ENCODE results near the gene VSTM4.

The VSTM4 gene

DNA sequence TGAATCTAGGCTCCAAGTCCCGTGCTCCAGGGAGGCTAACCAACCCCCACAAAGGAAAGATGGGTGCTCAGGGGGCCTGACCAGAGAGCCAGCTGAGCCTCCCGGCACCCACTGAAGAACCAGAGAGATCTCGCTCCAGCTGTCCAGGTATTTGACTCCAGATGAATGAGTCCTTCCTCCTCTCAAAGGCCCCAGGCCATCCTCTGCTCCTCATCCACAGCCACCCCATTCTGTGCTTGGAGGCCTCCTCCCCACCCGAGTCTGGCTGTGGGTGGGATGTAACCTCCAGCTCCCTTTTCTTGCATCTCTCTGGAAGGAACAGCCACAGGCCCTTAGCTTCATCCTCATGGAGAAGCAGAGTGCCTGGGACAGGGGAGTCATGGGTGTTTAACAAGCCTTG is 44.6 kb downstream of the VSTM4 start:
- peaks cover 0 to 39% (median 12%) of the 10 kb centered on the region in 3 donors for H3K36me3 ChIP-seq
- intact Hi-C loops (cut with DNase I; ENCODE audit: low total_unique reads): no loop called here
- H3K27ac ChIP-seq: no peak overlapping the region

DNA sequence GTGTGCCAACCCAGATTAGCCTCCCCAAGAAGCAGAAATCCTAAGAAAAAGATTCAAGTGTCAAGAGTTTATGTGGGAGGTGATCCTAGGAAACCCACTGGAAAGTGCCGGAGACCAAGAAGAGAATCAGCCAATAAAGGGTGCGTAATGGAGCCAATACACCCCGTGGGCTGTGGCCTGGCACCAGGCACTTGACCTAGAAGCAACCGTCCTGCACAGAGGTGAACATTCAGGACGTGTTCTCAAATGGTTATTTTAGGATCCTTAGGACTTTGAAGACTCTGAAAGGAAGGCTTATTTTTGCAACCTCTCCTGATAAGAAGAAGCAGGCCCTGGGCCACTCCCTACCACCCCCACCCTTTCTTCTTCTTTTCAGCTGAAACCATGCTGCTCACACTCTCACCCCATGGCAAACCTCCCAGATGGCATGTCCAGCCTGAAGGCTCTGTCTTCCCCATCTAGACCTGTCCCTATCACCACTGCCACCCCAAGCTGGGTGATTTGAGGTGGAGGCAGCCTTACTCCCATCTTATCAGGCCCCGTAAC is 46.6 kb downstream of the VSTM4 start:
- TF ChIP-seq, protein P1, sequence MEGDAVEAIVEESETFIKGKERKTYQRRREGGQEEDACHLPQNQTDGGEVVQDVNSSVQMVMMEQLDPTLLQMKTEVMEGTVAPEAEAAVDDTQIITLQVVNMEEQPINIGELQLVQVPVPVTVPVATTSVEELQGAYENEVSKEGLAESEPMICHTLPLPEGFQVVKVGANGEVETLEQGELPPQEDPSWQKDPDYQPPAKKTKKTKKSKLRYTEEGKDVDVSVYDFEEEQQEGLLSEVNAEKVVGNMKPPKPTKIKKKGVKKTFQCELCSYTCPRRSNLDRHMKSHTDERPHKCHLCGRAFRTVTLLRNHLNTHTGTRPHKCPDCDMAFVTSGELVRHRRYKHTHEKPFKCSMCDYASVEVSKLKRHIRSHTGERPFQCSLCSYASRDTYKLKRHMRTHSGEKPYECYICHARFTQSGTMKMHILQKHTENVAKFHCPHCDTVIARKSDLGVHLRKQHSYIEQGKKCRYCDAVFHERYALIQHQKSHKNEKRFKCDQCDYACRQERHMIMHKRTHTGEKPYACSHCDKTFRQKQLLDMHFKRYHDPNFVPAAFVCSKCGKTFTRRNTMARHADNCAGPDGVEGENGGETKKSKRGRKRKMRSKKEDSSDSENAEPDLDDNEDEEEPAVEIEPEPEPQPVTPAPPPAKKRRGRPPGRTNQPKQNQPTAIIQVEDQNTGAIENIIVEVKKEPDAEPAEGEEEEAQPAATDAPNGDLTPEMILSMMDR (IDR thresholded peaks at IDR 0.05): no peak
- intact Hi-C loops (cut with DNase I; ENCODE audit: low total_unique reads): no loop called here
- Histone ChIP-seq H3K4me3 (no peak overlapping the region), H3K36me3 (peaks cover 12 to 36% (median 19%) of the 10 kb centered on the region in 3 donors), H3K9me3 (no peaks in the 10 kb centered on the region), H3K4me1 (peaks cover 0 to 13% (median 3%) of the 10 kb centered on the region in 4 donors), H3K27ac (no peak overlapping the region), H3K27me3 (no peaks in the 10 kb centered on the region)
- DNase-seq: no peak

More for the DNA sequence above, 44.6 kb downstream of the VSTM4 start:
- H3K27me3 ChIP-seq: no peaks in the 10 kb centered on the region
- H3K4me3 ChIP-seq: no peak overlapping the region
- DNase-seq: no peak
- H3K9me3 ChIP-seq: no peaks in the 10 kb centered on the region
- TF ChIP-seq, protein P1 (IDR thresholded peaks at IDR 0.05): no peak
- H3K4me1 ChIP-seq: peaks cover 0 to 13% (median 3%) of the 10 kb centered on the region in 4 donors

DNA sequence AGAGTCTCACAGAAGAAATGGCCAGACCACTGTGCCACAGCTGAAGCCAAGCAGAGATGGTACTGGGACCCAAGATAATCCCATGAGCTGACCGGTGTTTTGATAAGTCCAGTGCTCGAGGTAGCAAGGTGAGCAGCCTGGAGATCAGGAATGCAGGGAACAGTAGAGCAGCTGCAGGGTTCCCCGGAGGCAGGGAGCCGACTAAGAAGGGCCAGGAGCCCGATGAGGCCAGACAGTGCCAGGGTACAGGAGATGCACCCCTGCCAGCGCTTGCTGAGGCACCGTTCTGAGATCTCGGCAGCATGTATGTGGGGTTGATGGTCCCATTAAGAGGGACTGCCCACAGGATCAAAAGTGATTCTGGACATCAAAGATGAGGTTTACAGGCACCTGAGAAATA is 47.1 kb downstream of the VSTM4 start:
- Histone ChIP-seq H3K4me3 (no peak overlapping the region), H3K27me3 (no peaks in the 10 kb centered on the region), H3K4me1 (peaks cover 0 to 13% (median 3%) of the 10 kb centered on the region in 4 donors), H3K36me3 (peaks cover 17 to 35% (median 24%) of the 10 kb centered on the region in 3 donors), H3K27ac (no peak overlapping the region), H3K9me3 (no peaks in the 10 kb centered on the region)
- DNase-seq: no peak
- TF ChIP-seq, protein P1 (IDR thresholded peaks at IDR 0.05): no peak
- intact Hi-C loops (cut with DNase I; ENCODE audit: low total_unique reads): no loop called here

DNA sequence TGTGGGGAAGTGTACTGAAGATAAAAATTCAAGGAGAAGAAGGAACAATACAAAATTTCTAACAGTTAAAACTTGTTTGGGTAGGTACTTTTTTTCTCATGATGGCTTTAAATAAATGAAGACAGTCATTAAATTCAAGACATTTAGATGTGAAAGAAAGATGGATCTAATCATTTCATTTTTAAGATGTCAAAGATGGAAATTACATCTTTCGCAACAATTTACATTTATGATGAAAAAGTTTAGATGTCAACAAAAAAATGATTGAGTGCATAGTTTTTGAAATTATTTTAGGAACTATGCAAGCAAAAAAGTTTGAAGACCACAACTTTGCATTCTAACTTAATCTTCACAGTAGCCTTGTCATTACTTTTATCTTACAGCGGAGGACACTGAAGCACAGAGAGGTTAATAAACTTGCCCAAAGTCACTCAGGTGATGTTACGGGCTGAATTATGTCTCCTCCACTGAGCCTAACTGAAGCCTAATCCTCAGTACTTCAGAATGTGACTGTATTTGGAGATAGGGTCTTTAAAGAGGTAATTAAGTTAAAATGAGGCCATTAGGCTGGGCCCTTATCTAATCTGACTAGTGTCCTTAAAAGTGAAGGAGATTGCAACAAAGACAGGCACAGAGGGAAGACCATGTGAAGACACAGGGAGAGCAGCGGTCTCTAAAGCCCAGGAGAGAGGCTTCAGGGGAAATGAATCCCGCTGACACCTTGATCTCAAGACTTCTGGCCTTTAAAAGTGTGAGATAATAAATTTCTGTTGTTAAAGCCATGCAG is 48.2 kb downstream of the VSTM4 start:
- H3K36me3 ChIP-seq: peaks cover 25 to 32% (median 25%) of the 10 kb centered on the region in 3 donors
- DNase-seq: no peak
- peaks cover 0 to 13% (median 3%) of the 10 kb centered on the region in 4 donors for H3K4me1 ChIP-seq
- H3K4me3 ChIP-seq: no peak overlapping the region
- TF ChIP-seq, protein P1 (IDR thresholded peaks at IDR 0.05): no peak
- no peaks in the 10 kb centered on the region for H3K9me3 ChIP-seq
- no peaks in the 10 kb centered on the region for H3K27me3 ChIP-seq
- intact Hi-C loops (cut with DNase I; ENCODE audit: low total_unique reads): no loop called here
- H3K27ac ChIP-seq: no peak overlapping the region

DNA sequence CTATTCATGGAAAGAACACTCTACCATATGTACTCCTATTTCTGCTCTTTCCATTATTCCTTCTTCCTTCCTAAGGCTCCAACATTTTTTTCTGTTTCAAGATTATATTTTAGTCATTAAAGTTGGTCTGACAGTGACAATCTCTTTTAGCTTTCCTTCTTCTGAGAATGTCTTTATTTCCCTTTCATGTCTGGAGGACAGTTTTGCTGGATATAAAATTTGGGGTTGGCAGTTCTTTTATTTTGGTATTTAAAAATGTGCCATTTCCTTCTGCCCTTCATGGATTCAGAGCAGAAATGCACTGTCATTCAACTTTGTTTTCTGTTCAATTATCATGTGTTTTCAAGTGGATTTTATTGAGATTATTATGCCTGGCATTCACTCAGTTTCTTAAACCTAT is 53.1 kb downstream of the VSTM4 start:
- Histone ChIP-seq H3K27me3 (no peaks in the 10 kb centered on the region), H3K4me3 (no peak overlapping the region), H3K9me3 (no peaks in the 10 kb centered on the region), H3K4me1 (peaks cover 0 to 20% (median 17%) of the 10 kb centered on the region in 4 donors), H3K36me3 (peaks cover 15 to 25% (median 20%) of the 10 kb centered on the region in 3 donors), H3K27ac (no peak overlapping the region)
- intact Hi-C loops (cut with DNase I; ENCODE audit: low total_unique reads): no loop called here
- no peak for DNase-seq
- TF ChIP-seq, protein P1 (IDR thresholded peaks at IDR 0.05): no peak

All from tibial artery (tissue), 4 donors.